Prostate gland (tissue), 2 donors: Measurements from ENCODE around the gene RASSF8. TPM values are rescaled to one million over a fixed set of nuclear protein-coding genes. Genes with fewer than 3 reads are reported as not detected.

ENCODE experiments used
- DNase-seq: peaks from one replicate; pipeline ENCODE4 v3.0.0-alpha.2; 2019; ENCODE audit warnings: low spot score
- H3K27ac ChIP-seq, 2 donors: fragments of 200-600 bp; sonication (generic); 2 replicates each; pipeline ENCODE4 v1.5.1; 2017 to 2019
- H3K27me3 ChIP-seq: fragments of 200-600 bp; sonication (generic); replicated peaks from 2 replicates; pipeline ENCODE4 v1.5.1; 2019; ENCODE audit not compliant: insufficient read depth
- H3K36me3 ChIP-seq, 2 donors: fragments of 200-600 bp; sonication (generic); 1 replicate in 1 of 2; 2 replicates in 1 of 2; pipeline versions ENCODE4 v1.5.1 to v1.8.1; 2017 to 2019
- H3K4me1 ChIP-seq: fragments of 200-600 bp; sonication (generic); replicated peaks from 2 replicates; pipeline ENCODE4 v1.5.1; 2019
- H3K4me3 ChIP-seq, 2 donors: fragments of 200-600 bp; sonication (generic); 2 replicates each; pipeline ENCODE4 v1.5.1; 2017 to 2019
- H3K9me3 ChIP-seq: fragments of 200-600 bp; sonication (generic); 2 replicates; pipeline ENCODE4 v1.5.1; 2017
- POLR2A ChIP-seq: fragments of 450-650 bp; IDR thresholded peaks from one replicate; pipeline ENCODE4 v1.6.1; 2016; ENCODE audit warnings: antibody characterized with exemption, mild to moderate bottlenecking
- POLR2AphosphoS5 ChIP-seq: sonication (generic); formaldehyde crosslinking; IDR thresholded peaks from one replicate; pipeline ENCODE4 v1.6.1; 2017; ENCODE audit warnings: antibody characterized with exemption
- WGBS: methylation state at CpG from one replicate; pipeline ENCODE4 v1.1.5; 2018; 5-methylcytosine and 5-hydroxymethylcytosine counted together
- intact Hi-C: fragments of 100-400 bp; cut with DNase I; formaldehyde crosslinking; loops from one replicate; pipeline ENCODE4 v1.14.2; 2022
- total RNA-seq, 2 donors: library from RNA; depleted of rRNA; stranded (reverse); fragments of >200 nt; gene quantifications; one replicate each; pipeline ENCODE4 v1.1.0, GENCODE V29; 2016
- TF ChIP-seq, protein P1 (sequence below), 4 experiments: fragments of 200-600 bp in 2 of 4; fragments of 450-650 bp in 2 of 4; sonication (generic) in 2 of 4; IDR thresholded peaks; 1 replicate in 3 of 4; 2 replicates in 1 of 4; pipeline ENCODE4 v1.5.1; 2016 to 2019; ENCODE audit warnings: antibody characterized with exemption in 4 of 4, mild to moderate bottlenecking in 2 of 4, moderate library complexity in 2 of 4

The RASSF8 gene
- total RNA-seq, 2 donors from 2014 or later = 26.0 to 62.1 TPM

DNA sequence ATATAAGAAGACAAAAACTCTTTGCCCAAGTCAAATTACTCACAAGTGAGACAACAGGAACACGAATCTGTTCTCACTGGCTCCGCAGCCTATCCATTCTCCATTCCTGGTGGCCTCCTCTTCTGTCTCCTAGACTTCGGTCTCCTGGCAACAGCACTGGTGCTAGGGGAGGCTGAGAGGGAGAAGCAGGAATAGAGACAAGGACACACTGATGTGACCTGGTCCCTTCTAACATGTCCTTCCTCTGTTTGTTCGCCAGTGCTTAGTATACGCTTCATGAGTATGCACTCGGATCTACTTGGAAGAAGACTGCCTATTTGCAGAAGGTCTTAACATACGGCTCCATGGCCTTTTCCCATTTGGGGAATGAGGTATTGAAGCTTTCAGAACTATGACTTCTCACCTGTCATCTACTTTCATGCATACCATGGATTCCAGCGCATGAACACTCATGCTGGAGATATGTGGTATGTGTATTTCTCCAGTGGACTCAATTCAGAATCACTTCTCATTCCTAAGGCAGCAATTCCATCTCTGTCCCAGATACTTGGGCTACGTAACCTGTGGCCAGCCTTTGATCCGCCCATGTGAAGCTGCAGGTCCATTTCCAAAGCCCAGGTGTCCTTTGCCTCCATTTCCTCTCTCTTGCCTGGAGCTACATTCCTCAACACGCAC lies 132.5 kb downstream of the RASSF8 start:
- 86% methylated on average over 11 of the region's 11 CpGs for WGBS
- no peaks in the 10 kb centered on the region for H3K36me3 ChIP-seq
- no peak overlapping the region for H3K27ac ChIP-seq
- H3K27me3 ChIP-seq = no peaks in the 10 kb centered on the region
- DNase-seq = no peak
- no peak overlapping the region for H3K4me3 ChIP-seq
- no peaks in the 10 kb centered on the region for H3K4me1 ChIP-seq
- TF ChIP-seq POLR2AphosphoS5 (no peak), POLR2A (no peak)
- TF ChIP-seq, protein P1, sequence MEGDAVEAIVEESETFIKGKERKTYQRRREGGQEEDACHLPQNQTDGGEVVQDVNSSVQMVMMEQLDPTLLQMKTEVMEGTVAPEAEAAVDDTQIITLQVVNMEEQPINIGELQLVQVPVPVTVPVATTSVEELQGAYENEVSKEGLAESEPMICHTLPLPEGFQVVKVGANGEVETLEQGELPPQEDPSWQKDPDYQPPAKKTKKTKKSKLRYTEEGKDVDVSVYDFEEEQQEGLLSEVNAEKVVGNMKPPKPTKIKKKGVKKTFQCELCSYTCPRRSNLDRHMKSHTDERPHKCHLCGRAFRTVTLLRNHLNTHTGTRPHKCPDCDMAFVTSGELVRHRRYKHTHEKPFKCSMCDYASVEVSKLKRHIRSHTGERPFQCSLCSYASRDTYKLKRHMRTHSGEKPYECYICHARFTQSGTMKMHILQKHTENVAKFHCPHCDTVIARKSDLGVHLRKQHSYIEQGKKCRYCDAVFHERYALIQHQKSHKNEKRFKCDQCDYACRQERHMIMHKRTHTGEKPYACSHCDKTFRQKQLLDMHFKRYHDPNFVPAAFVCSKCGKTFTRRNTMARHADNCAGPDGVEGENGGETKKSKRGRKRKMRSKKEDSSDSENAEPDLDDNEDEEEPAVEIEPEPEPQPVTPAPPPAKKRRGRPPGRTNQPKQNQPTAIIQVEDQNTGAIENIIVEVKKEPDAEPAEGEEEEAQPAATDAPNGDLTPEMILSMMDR (IDR thresholded peaks at IDR 0.05) = no peak
- intact Hi-C loops = loop anchor here (10.0 kb wide), 1 partner anchor 656 kb away; no protein-coding TSS in a partner anchor
- no peaks in the 10 kb centered on the region for H3K9me3 ChIP-seq

DNA sequence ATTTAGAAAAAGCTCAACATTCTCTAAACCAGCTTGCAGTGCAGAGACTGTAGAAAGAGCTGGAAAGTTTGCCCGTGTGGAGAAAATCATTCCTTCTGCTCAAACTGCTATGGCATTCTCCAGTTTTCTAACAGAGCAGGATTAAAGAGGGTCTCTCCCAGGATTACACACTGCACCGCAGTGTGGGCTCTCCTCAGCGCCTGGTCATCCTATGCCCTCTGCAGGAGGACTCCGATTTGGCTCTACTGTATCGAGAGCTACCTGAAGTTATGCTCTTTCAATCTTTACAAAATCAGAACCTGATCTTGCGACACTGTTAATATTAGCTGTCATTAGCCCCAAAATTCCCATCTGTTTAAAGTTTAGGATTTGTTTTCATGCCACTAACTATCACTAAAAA lies 133.3 kb downstream of the RASSF8 start:
- no peaks in the 10 kb centered on the region for H3K4me1 ChIP-seq
- 61% methylated on average over 6 of the region's 6 CpGs for WGBS
- H3K36me3 ChIP-seq = no peaks in the 10 kb centered on the region
- no peak for DNase-seq
- H3K27ac ChIP-seq = no peak overlapping the region
- intact Hi-C loops = loop anchor here (10.0 kb wide), 1 partner anchor 657 kb away; no protein-coding TSS in a partner anchor
- H3K27me3 ChIP-seq = no peaks in the 10 kb centered on the region
- TF ChIP-seq POLR2A (no peak), POLR2AphosphoS5 (no peak)
- TF ChIP-seq, protein P1 (IDR thresholded peaks at IDR 0.05) = peak in 2 of 4 experiments; percentile 19 to 28
- no peaks in the 10 kb centered on the region for H3K9me3 ChIP-seq
- no peak overlapping the region for H3K4me3 ChIP-seq

DNA sequence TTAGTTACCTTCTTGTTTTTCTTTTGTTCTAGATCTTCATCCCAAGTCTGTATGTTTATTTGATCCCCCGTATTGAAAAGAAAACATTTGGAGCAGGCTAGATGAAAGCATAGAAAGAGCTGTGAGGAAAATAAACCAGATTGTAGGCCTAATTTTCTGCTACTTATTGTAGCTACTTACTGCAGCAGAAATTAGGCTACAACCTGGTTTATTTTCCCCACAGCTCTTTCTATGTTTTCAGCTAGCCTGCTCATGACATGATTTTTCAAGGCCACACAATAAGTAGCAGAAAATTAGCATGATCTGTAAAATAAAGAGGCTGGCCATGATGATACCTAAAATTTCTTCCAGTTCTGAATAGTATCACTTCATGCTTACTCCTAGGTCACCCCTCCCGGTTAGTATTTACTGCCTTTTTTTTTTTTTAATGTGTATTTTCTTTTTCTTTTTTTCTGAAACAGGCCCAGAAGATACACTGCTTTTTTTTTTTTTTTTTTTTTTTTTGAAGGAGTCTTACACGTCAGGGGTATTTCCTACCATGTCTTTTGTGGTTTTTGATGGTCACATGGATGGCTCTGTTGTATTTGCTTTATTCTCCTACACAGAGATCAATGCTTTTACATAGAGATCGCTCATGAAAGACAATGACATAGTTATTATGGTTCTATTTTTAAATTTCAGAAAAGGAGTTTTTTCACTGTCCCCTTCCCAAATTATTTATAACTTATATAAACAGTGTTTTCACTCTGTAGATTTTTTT lies 134.0 kb downstream of the RASSF8 start:
- DNase-seq = no peak
- no peaks in the 10 kb centered on the region for H3K9me3 ChIP-seq
- no peak overlapping the region for H3K27ac ChIP-seq
- H3K36me3 ChIP-seq = no peaks in the 10 kb centered on the region
- 59% methylated on average over 4 of the region's 4 CpGs for WGBS
- intact Hi-C loops = loop anchor here (10.0 kb wide), 1 partner anchor 658 kb away; no protein-coding TSS in a partner anchor
- no peak overlapping the region for H3K4me3 ChIP-seq
- H3K27me3 ChIP-seq = no peaks in the 10 kb centered on the region
- no peaks in the 10 kb centered on the region for H3K4me1 ChIP-seq
- TF ChIP-seq POLR2A = no peak
- TF ChIP-seq, protein P1 (IDR thresholded peaks at IDR 0.05) = no peak
- TF ChIP-seq POLR2AphosphoS5 = no peak

DNA sequence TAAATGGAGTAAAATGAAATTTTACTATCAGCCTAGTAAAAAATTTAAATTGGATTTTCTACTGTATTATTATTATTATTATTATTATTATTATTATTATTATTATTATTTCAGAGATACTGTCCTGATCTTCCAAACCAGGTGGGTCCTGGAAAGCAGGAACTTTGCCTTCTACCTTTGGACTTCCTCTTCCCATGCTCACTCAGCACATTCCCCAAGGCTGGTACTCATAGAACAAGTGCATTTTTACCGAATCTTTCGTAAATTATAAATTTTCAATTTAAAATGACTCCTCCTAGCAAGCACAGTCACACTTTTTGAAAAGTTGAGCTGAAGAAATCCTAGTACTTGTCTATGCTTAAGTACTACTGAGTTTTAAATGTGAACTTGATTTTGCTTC lies 136.7 kb downstream of the RASSF8 start:
- intact Hi-C loops = loop anchor here (5.0 to 10.0 kb wide), 2 partner anchors 557 to 660 kb away; no protein-coding TSS in a partner anchor
- H3K4me1 ChIP-seq = no peaks in the 10 kb centered on the region
- no peak for DNase-seq
- WGBS = 99% methylated on average over 2 of the region's 2 CpGs
- TF ChIP-seq, protein P1 (IDR thresholded peaks at IDR 0.05) = no peak
- TF ChIP-seq POLR2A (no peak), POLR2AphosphoS5 (no peak)
- no peaks in the 10 kb centered on the region for H3K9me3 ChIP-seq
- no peak overlapping the region for H3K27ac ChIP-seq
- H3K27me3 ChIP-seq = no peaks in the 10 kb centered on the region
- no peak overlapping the region for H3K4me3 ChIP-seq
- H3K36me3 ChIP-seq = no peaks in the 10 kb centered on the region
